Activated CD4-positive, CD25-positive, alpha-beta regulatory T cell treated with anti-CD3 and anti-CD28 coated beads, Interleukin-2, amount 50 U/mL, for 24 hours (primary cell): ENCODE results near the gene CKS1B.

Experiments
- ATAC-seq, 2 donors: fragments of 150-1000 bp; cut with Tn5 transposase; one replicate each; pipeline ENCODE4 v1.10.0; 2021; ENCODE audit warnings: mild to moderate bottlenecking in 1 of 2, moderate library complexity in 1 of 2

Gene CKS1B

DNA sequence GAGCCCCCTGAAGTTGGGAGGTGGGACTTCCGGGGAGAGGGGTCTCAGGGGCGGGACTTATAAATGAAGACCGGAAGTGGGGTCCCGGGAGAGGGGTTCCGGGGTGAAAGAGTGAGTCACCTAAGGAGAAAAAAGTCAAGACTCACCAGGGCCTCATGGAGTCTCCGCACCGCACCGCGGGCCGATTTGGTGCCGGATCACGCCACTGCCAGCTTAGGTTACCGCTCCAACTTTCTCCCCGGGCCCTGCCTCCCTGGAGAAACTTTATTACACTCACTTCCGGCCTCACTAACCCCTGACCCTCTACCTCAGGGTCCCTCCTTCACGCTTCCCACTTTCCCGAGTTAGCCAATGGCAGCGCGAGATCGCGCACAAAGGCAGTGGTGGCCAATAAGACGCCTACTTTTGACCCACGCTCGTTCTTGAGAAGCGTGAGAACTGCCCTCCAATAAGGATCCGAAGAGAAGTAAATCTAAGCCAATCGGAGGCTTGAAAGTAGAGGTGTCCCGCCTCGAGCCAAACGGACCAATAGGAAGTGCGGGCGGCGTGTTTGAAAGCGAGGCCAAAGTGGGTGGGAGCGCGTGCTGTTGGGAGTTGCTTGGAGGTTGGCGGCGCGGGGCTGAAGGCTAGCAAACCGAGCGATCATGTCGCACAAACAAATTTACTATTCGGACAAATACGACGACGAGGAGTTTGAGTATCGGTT, at the start of gene CKS1B:
TSS of gene CKS1B (plus strand) at position 580 of the 706 bp plus-strand sequence. CDS start at position 645, 65 bp downstream.
- peak; percentile 87 to 91 for ATAC-seq

DNA sequence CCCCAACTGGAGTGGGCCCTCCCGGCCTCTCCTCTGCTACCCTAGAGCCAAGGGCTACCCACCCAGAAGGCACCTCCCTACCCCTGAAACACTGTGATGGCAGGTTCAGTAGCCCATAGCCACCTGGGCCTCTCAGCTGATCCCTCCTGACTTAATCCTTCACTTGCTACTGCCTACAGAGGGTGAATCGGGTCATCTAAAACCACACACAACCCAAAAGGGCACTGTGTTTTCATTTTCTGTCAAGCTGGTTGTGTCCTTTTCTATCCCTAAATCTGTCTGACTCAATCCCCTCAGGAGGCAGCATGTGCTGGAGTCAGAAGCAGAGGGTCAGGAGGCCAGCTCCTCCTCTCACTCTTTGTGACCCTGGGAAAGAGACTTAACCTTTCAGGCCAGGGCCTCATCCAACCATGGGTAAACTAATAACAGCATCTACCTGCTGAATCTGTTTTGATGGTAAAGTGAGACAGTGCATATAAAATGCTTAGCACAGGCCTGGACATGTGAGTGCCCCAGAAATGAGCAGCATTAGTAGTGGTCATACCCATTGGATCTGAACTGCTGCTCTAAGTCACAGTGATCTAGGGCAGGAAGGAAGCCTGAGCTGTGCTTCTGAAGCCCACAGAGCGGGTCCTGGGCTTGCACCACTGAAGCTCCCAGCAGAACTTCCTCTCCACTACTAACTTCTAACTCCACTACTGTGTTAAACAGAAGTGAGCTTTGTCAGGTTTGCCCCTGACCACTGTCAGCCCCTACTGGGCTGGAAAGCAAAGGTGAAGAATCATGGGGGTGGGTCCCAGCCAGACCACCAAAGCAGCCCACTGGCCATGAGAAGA, 48.9 kb upstream of the CKS1B start:
- no peak for ATAC-seq

DNA sequence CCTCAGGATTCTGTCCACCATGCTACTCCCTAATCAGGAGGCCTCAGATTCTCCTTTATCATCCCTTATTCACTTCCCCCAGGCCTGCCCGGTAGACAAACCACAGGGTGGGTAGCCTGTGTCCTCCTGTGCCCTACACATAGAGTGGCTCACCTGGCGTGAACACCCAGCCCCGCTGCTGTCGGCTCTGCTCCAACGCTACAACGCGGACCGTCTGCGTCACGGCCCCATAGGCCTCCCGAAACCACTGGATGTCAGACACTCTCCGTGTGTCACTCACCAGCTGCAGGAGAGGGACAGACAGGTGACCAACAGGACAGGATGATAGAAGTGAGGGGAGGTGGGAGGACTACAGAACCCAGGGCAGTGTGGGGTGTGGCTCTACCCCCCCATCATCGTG, 48.3 kb upstream of the CKS1B start:
- ATAC-seq: no peak

DNA sequence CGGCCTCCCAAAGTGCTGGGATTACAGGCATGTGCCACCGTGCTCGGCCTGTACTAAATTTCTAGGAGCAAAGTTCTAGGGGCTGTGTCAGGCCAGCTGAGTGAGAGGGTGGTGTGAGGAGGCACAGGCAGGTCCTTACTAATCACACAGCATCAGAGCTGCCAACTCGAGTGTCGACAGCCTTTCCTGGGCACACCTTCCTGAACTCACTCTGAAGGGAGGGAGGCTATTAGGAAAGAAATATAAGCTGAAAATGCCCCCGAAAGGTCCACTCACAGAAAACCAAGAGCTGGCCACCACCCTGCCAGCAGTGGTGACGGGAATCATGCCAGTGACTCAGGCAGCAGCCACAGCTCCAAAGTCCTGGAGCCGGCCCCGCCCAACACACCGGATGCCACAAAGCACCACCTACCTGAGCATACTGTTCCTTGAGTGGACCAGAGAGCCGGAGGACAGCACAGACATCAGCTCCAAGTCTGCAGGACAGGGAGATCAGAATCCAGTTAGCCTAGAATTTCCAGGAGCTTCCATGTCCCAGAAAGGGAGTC, 42.5 kb upstream of the CKS1B start:
- ATAC-seq: no peak

DNA sequence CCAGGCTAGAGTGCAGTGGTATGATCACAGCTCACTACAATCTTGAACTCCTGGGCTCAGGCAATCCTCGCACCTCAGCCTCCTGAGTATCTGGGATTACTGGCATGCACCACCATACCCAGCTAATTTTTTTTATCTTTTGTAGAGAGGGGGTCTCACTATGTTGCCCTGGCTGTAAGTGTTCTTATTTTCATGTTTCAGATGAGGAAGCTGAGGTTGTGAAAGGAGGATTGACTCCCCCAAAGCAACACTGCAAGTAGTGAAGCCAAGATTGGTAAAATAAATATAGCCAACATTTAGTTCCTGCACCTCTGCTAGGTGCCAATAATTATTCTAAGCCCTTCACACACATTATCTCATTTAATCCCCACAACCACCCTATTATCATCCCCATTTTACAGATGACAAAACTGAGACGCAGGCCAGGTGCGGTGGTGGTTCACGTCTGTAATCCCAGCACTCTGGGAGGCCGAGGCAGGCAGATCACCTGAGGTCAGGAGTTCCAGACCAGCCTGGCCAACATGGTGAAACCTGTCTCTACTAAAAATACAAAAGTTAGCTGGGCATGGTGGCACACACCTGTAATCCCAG, 40.0 kb upstream of the CKS1B start:
- ATAC-seq: no peak

DNA sequence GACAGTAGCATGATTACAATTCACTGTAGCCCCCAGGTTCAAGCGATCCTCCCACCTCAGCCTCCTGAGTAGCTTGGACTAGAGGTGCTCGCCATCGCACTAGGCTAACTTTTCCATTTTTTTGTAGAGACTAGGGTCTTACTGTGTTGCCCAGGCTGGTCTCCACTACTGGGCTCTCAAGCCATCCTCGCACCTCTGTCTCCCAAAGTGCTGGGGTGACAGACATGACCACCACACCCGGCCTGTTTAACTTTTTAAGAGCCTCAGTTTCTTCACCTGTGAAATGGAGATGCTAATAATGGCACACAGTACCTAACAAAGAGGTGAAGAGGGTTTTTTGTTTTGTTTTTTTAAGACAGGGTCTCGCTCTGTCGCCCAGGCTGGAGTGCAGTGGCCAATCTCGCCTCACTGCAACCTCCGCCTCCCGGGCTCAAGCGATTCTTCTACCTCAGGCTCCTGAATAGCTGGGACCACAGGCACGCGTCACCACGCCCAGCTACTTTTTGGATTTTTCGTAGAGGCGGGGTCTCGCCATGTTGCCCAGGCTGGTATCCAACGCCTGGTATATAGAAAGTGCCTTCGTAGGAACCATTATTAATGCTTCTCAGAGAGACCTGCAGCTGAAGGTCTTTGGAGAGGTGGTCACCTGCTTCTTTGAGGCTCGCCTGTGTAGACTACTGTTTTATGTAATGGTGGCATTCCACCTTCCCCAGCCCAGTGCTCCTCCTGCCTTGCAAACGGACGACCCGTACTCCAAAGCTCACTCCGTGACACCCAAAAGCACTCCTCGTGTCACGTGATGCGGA, 38.5 kb upstream of the CKS1B start:
- no peak for ATAC-seq

DNA sequence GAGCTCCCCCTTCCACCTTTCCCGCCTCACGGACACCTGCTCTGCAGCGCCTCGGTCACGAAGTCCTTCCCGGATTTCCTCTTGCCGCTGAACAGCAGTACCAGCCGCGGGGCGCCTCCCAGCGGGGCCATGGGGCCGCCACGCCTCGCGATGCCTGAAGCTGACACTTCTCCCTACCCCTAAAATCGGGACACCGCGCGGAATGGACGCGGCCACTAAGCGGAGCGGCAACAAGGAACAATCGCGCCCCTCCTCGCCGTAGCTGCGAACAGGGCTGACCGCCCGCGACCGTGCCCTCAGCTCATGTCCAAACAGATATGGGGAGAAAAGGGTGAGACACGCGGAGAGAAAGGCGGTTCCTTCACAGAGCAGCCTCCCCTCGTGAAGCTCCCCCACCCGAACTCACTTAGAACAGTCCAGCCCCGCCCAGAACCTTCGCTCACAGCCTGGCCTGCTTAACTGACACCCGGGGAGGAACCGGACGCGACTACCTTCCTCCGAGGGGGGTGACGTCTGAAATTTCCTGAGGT, 37.9 kb upstream of the CKS1B start, which contains the start of gene PMVK:
TSS of gene PMVK (minus strand) at position 165 of the 530 bp plus-strand sequence. CDS start at position 131, 34 bp downstream.
- ATAC-seq: peak; percentile 84 to 89

DNA sequence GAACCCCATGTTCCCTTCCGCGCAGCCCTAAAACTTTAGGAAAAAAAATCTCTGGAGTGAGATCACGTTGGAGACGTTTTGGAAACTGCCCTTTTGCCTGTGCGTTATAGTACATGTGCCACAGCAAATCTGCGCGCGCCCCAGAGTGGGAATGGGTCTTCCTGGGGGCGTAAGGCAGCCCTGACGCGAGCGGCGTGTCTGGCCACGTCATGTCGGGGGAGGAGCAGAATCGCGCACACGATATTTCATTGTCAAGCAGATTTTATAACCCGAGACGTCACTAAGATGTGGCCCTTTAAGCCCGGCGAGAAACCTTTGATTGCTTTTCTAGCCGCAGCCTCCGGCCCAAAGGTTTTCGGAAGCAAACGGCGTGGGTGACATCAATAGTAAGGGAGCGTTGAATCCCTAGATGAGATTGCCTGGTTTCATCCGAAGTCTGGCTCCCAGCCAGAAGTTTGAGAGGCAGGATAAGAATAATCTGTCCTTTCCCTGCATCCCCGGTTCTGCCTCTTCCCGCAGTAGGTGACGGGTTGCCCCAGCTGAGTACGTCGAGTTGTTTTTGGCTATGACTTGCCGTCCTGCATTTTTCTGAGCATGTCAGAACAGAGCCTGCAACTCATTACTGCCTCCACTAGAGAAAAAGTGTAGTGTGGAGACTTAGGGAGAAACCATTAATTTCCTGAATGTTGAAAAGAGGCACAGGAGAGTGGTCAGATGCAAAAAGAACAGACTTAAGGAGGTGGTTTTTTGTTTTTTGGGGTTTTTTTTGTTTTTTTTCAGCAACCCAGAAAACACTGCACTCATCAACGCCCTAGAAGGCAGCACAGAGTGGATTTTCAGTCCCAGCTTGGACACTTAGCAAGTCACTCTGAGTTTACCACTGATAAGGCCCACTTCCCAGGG, 37.1 kb upstream of the CKS1B start:
- ATAC-seq: peak; percentile 77

DNA sequence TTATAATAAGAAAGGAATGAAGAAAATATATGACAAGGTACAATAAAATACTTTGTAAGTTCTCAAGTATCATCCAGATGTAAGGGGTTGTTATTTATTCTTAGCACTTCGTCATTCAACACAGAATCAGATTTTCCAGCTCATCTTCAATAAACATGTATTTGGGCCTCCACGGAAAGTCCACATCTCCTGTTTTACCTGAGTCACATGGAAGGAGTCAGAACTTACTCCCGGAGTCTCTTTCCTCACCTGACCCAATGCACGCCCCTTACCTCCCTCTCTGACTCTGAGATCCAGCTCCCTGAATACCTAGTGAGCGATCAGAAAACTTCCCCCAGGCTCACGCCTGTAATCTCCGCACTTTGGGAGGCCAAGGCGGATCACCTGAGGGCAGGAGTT, 36.5 kb upstream of the CKS1B start:
- ATAC-seq: no peak

DNA sequence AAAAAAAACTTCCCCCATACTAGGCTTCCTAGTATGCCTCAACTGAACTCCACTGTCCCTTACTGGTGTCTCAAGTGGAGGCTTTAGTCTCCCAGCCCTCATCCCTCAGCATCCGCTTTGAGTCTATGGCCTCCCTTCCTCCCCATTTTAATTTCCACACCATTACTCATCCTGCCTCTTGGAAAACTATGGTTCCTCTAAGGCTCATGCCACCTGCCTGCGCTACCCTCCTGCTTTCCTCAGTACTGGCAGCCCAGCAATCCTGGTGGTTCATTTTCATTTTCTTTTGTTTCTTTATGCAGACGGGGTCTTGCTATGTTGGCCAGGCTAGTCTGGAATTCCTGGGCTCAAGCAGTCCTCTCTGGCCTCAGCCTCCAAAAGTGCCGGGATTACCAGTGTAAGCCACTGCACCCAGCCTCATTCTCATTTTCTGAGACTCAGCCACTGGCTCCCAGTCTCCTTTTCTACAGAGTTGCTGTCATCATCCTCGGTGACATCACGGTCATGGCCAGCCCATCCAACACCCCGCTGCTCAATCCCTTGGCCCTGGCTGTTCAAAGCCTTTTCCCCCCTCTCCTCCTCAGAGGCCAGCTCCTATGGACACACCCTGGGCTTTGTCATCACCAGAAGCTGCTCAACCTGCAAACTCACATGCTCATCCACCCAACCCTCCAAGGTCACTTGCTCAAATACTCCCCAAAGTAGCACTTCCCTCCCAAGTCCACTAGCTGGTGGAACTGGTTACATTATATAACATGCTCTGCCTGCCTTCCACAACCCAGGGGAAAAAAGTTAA, 35.7 kb upstream of the CKS1B start:
- no peak for ATAC-seq

DNA sequence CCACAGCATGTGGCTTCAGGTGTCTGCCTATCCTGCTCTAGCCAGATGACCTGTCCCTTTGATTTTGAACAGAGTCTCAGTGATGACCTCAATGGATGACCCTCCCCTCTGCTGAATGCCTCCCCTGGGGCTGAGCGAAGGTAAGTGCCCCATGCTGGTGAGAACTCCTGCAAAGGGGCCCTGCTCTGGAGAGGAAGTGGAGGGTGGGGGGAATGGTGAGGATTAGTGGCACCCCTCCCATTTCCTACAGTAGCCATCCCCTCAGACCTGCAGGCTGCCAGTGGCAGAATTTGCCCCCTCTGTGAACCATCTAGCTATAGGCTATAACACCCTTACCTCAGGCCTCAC, 34.3 kb upstream of the CKS1B start:
- no peak for ATAC-seq

DNA sequence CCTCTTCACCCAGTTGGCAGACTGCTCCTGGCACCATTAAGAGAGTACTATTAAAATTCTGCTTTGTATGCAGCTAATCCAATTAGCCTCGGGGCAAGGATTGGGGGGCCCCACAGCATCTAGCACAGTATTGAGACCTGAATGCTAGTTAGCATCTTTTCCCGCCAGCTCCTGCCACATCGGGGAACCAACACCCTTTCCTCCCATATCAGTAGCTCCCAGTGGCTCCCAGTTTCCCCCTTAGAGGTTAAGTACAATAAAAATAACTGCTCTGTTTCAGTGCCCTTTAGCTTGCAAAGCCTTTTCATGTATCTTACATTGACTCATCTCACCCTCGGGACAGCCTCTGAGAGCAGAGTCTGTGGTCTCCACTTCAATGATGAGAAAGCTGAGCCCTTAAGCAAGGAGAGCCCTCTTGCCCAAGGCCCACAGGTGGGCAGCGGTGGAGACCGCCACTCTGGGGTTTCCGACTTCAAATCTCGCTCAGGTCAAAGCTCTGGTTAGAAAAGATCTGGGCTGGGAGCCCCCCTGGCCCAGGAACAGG, 33.8 kb upstream of the CKS1B start:
- peak in 1 of 2 donors; percentile 11 for ATAC-seq

DNA sequence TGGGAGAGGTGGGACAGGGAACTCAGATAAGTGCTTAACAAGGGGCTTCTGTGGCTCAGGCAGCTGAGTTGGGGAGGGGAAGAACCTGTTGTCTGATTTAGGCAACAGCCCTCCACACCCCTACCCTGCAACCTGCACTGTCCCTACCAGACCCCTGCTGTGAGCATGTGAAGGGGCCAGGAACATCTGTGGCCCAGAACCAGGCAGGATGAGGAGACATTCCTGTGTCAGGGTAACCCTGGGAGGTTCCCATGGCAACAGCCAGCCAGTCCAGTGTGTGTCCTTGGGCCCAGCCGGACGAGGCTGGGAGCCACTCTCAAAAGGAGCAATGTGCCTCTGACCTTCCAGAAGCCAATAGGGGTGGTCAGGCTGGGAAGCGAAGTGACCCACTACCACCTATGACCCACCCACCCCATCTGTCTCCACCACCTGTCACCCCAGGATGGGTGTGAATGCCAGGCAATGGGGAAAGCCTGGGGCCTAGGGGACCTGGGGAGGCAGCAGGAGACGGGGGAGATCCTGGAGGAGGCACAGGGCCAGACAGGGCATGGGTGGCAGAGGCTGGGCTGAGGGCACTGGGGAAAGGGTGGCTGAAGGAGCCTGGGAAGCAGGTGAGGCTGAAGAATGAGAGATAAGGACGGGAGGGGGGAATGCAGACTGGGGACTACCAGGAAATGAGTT, 33.0 kb upstream of the CKS1B start:
- no peak for ATAC-seq

DNA sequence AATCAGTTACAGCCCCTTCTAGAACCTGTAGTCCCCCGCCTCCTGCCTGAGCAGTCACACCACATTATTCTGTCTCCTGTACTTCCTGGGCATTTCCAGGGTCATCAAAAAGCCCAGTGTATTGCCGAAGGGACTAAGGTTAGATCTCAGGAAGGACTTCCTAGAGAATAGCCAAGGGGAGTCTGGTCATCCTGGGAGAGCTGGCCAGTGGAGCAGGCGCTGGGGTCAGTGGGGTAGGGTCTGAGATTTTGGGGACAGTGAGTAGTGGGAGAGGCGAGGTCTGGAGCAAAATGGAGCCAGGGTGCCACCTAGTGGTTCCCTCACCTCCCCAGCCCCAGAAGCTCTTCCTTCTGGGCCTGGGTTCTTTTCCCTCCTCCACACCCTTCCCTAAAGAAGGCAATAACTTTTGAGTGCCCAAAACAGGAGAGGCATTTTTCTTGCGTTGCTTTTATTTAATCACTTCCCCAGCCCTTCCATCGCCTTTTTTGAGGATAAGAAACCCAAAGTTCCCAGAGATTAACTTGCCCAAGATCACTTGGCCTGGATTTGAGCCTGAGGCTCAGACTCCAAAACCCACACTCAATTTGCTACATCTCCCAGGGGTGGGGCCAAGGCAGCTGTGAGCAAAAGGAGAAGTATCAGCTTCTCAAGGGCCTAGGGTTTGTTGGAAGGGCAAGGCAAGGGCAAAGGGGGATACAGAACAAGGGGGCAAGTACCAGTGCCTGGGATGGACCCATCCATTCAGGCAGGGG, 30.7 kb upstream of the CKS1B start:
- ATAC-seq: peak in 1 of 2 donors; percentile 40

DNA sequence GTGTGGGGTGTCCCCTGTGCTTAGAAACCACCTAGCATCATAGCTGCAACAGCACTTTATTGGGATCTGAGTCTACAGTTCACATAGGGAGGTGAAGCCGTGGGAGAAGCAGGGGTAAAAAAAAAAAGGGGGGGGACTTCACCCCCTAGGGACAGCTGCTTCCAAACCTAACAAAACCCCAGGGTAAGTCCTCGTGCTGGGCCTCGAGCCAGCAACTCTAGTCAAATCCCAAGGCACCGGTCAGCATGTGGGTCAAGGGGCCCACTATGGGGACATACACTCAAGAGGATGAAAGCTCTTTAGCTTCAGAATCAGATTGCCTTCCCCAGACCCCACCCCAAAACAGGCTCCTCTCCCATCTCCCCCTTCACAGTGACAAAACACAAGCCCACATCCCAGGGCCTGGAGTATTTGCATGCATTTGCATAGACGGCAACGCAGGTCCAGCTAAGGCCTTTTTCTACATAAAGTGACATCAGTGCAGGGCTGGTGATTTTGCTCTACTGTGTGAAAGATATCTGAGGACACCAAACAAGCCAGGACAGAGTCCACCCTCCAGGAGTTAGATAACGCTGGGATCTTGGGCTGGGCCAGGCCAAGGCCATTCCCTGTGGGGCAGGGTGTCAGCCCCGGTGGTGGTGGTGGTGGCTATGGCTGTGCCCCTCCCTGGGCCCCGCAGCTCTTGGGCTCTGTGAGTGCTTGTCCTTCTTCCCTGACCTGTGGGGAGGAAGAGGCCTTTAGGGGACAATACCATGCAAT, 29.9 kb upstream of the CKS1B start:
- no peak for ATAC-seq

DNA sequence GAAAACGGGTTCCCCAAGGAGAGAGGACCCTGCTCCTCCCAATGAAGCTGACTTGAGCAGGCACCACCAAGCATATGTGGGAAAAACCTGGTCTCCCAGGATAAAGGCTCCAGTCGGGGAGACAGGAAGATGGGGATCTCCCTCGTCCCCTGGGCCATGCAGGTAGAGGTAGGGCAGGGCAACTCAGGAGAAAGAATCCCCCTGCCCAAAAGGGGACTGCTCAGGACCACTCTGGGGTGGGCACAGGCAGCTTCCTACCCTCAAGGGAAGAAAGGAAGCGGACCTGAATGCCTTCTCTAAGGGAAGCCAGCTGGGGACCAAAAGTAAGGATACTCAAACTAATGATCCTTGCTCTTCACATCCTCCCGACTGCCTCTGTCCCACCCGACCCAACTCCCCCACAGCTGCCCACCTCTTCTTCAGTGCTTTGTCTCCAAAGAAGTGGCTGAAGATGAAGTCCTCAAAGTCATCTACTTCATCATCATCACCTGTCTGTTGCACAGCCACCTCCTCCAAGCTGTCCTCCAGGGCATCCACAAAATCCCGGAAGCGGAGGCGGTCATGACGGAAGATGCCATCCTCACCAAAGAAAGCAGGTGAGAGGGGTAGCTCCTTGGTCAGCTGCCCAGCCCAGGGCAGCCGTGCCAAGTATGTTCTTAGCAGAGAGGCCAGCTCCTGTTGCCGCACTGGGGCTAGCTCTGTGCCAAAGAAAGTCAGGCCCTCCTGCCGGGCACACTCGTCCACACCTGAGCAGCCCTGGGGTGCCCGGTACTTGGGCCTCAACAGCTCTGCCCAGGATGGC, 29.1 kb upstream of the CKS1B start:
- ATAC-seq: no peak
